HG02678 (cell line): ENCODE measurements around the gene NEUROG1.
"Not testable (repeated sequence)": the region's sequence is repeated elsewhere in the genome, so short reads cannot be mapped to it uniquely, and the experiment has no call there.

ENCODE experiments used
- ATAC-seq: cut with Tn5 transposase; IDR thresholded peaks from one replicate; pipeline ENCODE4 v1.9.1; 2021; ENCODE audit warnings: mild to moderate bottlenecking, moderate library complexity; ENCODE audit not compliant: unreplicated experiment

NEUROG1 gene

GRCh38 chr5:135497971-135498636 lies 37.7 kb downstream of the NEUROG1 start:
- no peak for ATAC-seq

- not testable (repeated sequence) for ATAC-seq
Measured at GRCh38 chr5:135495531-135495930, 40.2 kb downstream of the NEUROG1 start.

- ATAC-seq: no peak
Measured at GRCh38 chr5:135494196-135494595, 41.6 kb downstream of the NEUROG1 start.

- ATAC-seq: no peak
Measured at GRCh38 chr5:135493406-135494180, 42.2 kb downstream of the NEUROG1 start.

GRCh38 chr5:135492319-135492626 lies 43.5 kb downstream of the NEUROG1 start:
- ATAC-seq: no peak

GRCh38 chr5:135491552-135492318 lies 44.0 kb downstream of the NEUROG1 start:
- no peak for ATAC-seq

GRCh38 chr5:135491038-135491551 lies 44.7 kb downstream of the NEUROG1 start:
- ATAC-seq: no peak

- ATAC-seq: no peak
Measured at GRCh38 chr5:135490245-135491037, 45.3 kb downstream of the NEUROG1 start.

GRCh38 chr5:135489466-135490244 lies 46.1 kb downstream of the NEUROG1 start:
- no peak for ATAC-seq

GRCh38 chr5:135488727-135489465 lies 46.9 kb downstream of the NEUROG1 start:
- ATAC-seq: no peak

GRCh38 chr5:135487839-135488514 lies 47.8 kb downstream of the NEUROG1 start:
- ATAC-seq: no peak

GRCh38 chr5:135487037-135487395 lies 48.7 kb downstream of the NEUROG1 start:
- no peak for ATAC-seq

- ATAC-seq: no peak
Measured at GRCh38 chr5:135486131-135487036, 49.4 kb downstream of the NEUROG1 start.

GRCh38 chr5:135484674-135485086 lies 51.1 kb downstream of the NEUROG1 start:
- no peak for ATAC-seq
